H9 (cell line): ENCODE measurements around the gene CCSER2. TPM values are rescaled to one million over a fixed set of nuclear protein-coding genes. Genes with fewer than 3 reads are reported as not detected.

Experiments
- DNase-seq: peaks from one replicate; pipeline ENCODE4 v3.0.0-alpha.2; 2017
- H2AFZ ChIP-seq: one replicate; pipeline ENCODE4 v1.6.1; 2013; ENCODE audit warnings: mild to moderate bottlenecking, low read length, control low read depth, moderate library complexity
- H2AK5ac ChIP-seq: 2 replicates; pipeline ENCODE4 v1.6.1; 2013; ENCODE audit warnings: low read length, control low read depth, mixed read lengths; ENCODE audit not compliant: insufficient read length
- H2BK120ac ChIP-seq: one replicate; pipeline ENCODE4 v1.6.1; 2013; ENCODE audit warnings: low read depth, mild to moderate bottlenecking, low read length, control low read depth, inconsistent platforms; ENCODE audit not compliant: poor library complexity, severe bottlenecking
- H2BK12ac ChIP-seq: 2 replicates; pipeline ENCODE4 v1.6.1; 2013; ENCODE audit warnings: low read length, control low read depth, mixed read lengths, low read depth; ENCODE audit not compliant: insufficient read length
- H2BK15ac ChIP-seq: 2 replicates; pipeline ENCODE4 v1.6.1; 2013; ENCODE audit warnings: low read depth, low read length, control low read depth
- H2BK20ac ChIP-seq: one replicate; pipeline ENCODE4 v1.6.1; 2013; ENCODE audit warnings: low read depth, mild to moderate bottlenecking, low read length, control low read depth, inconsistent platforms; ENCODE audit not compliant: poor library complexity, severe bottlenecking
- H2BK5ac ChIP-seq: 2 replicates; pipeline ENCODE4 v1.6.1; 2013; ENCODE audit warnings: low read length, control low read depth, mixed read lengths; ENCODE audit not compliant: insufficient read length
- H3K14ac ChIP-seq: 2 replicates; pipeline ENCODE4 v1.6.1; 2013; ENCODE audit warnings: low read length, control low read depth; ENCODE audit not compliant: insufficient read depth
- H3K18ac ChIP-seq: 2 replicates; pipeline ENCODE4 v1.6.1; 2013; ENCODE audit warnings: low read depth, mild to moderate bottlenecking, mixed read lengths, low read length, control low read depth; ENCODE audit not compliant: insufficient read length
- H3K23ac ChIP-seq: 2 replicates; pipeline ENCODE4 v1.6.1; 2013; ENCODE audit warnings: low read length, control low read depth, mixed read lengths, low read depth; ENCODE audit not compliant: insufficient read length
- H3K23me2 ChIP-seq: 2 replicates; pipeline ENCODE4 v1.6.1; 2013; ENCODE audit warnings: low read depth, mild to moderate bottlenecking, mixed read lengths, low read length, control low read depth; ENCODE audit not compliant: insufficient read length, poor library complexity, severe bottlenecking
- H3K27ac ChIP-seq: 2 replicates; pipeline ENCODE4 v1.5.1; 2013; ENCODE audit warnings: low read length, control low read depth, mixed read lengths, low read depth; ENCODE audit not compliant: insufficient read length
- H3K27me3 ChIP-seq: 2 replicates; pipeline ENCODE4 v1.6.1; 2013; ENCODE audit warnings: low read length, control low read depth, inconsistent platforms; ENCODE audit not compliant: insufficient read depth
- H3K4ac ChIP-seq: 2 replicates; pipeline ENCODE4 v1.6.1; 2013; ENCODE audit warnings: low read depth, mild to moderate bottlenecking, control low read depth, inconsistent platforms, low read length, moderate library complexity
- H3K4me1 ChIP-seq: 2 replicates; pipeline ENCODE4 v1.6.1; 2013; ENCODE audit warnings: low read length, control low read depth, inconsistent platforms; ENCODE audit not compliant: insufficient read depth
- H3K4me2 ChIP-seq: 2 replicates; pipeline ENCODE4 v1.6.1; 2013; ENCODE audit warnings: low read length, control low read depth, mixed read lengths; ENCODE audit not compliant: insufficient read length, insufficient read depth
- H3K56ac ChIP-seq: 2 replicates; pipeline ENCODE4 v1.6.1; 2013; ENCODE audit warnings: low read depth, mild to moderate bottlenecking, mixed read lengths, low read length, control low read depth; ENCODE audit not compliant: insufficient read length
- H3K79me1 ChIP-seq: 2 replicates; pipeline ENCODE4 v1.6.1; 2013; ENCODE audit warnings: low read depth, mild to moderate bottlenecking, moderate library complexity, low read length, control low read depth, inconsistent platforms; ENCODE audit not compliant: insufficient read depth, poor library complexity, severe bottlenecking
- H3K79me2 ChIP-seq: 2 replicates; pipeline ENCODE4 v1.6.1; 2013; ENCODE audit warnings: low read length, control low read depth, inconsistent platforms; ENCODE audit not compliant: insufficient read depth
- H3K9ac ChIP-seq: 2 replicates; pipeline ENCODE4 v1.6.1; 2013; ENCODE audit warnings: low read length, control low read depth, mixed read lengths; ENCODE audit not compliant: insufficient read length; ENCODE audit errors: extremely low read depth
- H3K9me3 ChIP-seq: one replicate; pipeline ENCODE4 v1.6.1; 2013; ENCODE audit warnings: low read depth, low read length, inconsistent platforms; ENCODE audit not compliant: control insufficient read depth
- H3T11ph ChIP-seq: one replicate; pipeline ENCODE4 v1.6.1; 2013; ENCODE audit warnings: mild to moderate bottlenecking, low read length, control low read depth, inconsistent platforms
- H4K20me1 ChIP-seq: one replicate; pipeline ENCODE4 v1.6.1; 2013; ENCODE audit not compliant: control insufficient read depth, insufficient read length, insufficient read depth
- H4K5ac ChIP-seq: 2 replicates; pipeline ENCODE4 v1.6.1; 2013; ENCODE audit warnings: low read depth, mild to moderate bottlenecking, mixed read lengths, low read length, control low read depth; ENCODE audit not compliant: insufficient read length
- H4K8ac ChIP-seq: replicated peaks from 2 replicates; pipeline ENCODE4 v1.6.1; 2013; ENCODE audit warnings: low read length, control low read depth, mixed read lengths, low read depth; ENCODE audit not compliant: insufficient read length
- H4K91ac ChIP-seq: 2 replicates; pipeline ENCODE4 v1.6.1; 2013; ENCODE audit warnings: low read depth, mild to moderate bottlenecking, moderate library complexity, mixed read lengths, low read length, control low read depth; ENCODE audit not compliant: insufficient read length
- H3K27ac Mint-ChIP-seq, 3 experiments: 2 replicates in 2 of 3; 3 replicates in 1 of 3; pipeline ENCODE4 v1.8.0; 2020 to 2021; ENCODE audit warnings: mixed read lengths in 3 of 3, mild to moderate bottlenecking in 1 of 3, moderate library complexity in 1 of 3
- H3K27me3 Mint-ChIP-seq: 2 replicates; pipeline ENCODE4 v1.8.0; 2021; ENCODE audit warnings: low read depth, mild to moderate bottlenecking, moderate library complexity, mixed read lengths
- H3K36me3 Mint-ChIP-seq, 3 experiments: 2 replicates in 2 of 3; 3 replicates in 1 of 3; pipeline ENCODE4 v1.8.0; 2020 to 2021; ENCODE audit warnings: low read depth in 3 of 3, mixed read lengths in 3 of 3; ENCODE audit not compliant: insufficient read depth in 1 of 3
- H3K4me1 Mint-ChIP-seq, 2 experiments: 2 replicates each; pipeline ENCODE4 v1.8.0; 2020; ENCODE audit warnings: mixed read lengths in 2 of 2
- H3K4me3 Mint-ChIP-seq, 2 experiments: 2 replicates in 1 of 2; 3 replicates in 1 of 2; pipeline ENCODE4 v1.8.0; 2020 to 2021; ENCODE audit warnings: mild to moderate bottlenecking in 2 of 2, mixed read lengths in 2 of 2, moderate library complexity in 1 of 2
- H3K9me3 Mint-ChIP-seq, 2 experiments: 2 replicates in 1 of 2; 3 replicates in 1 of 2; pipeline ENCODE4 v1.8.0; 2020; ENCODE audit warnings: mild to moderate bottlenecking in 2 of 2, mixed read lengths in 2 of 2, moderate library complexity in 1 of 2
- CTCF ChIP-seq: fragments of 200-600 bp; sonication (generic); conservative IDR thresholded peaks from 3 replicates; pipeline ENCODE4 v1.8.0; 2021; ENCODE audit warnings: antibody characterized with exemption, mild to moderate bottlenecking
- WGBS: extraction: QIAGEN DNeasy Blood & Tissue Kit; methylation state at CpG from one replicate; pipeline ENCODE4 v1.1.7; 2013; ENCODE audit warnings: missing lambda C conversion rate, low lambda C conversion rate, mixed read lengths; ENCODE audit not compliant: insufficient read length; ENCODE audit errors: extremely low coverage; 5-methylcytosine and 5-hydroxymethylcytosine counted together
- total RNA-seq: library from RNA; stranded (reverse); gene quantifications from 2 replicates; pipeline ENCODE4 v1.2.1, GENCODE V29; 2021

The CCSER2 gene
- total RNA-seq, 1 experiment from 2014 or later, result 22.2 TPM

- no peaks in the 10 kb centered on the region for H4K20me1 ChIP-seq
- no peak for DNase-seq
- H3K27ac ChIP-seq, result no peak overlapping the region
- peaks cover 4% of the 10 kb centered on the region for H3K27me3 Mint-ChIP-seq
- no peaks in the 10 kb centered on the region for H3K79me2 ChIP-seq
- H3K14ac ChIP-seq, result no peak overlapping the region
- H3K9ac ChIP-seq, result no peak overlapping the region
- H3K4me3 Mint-ChIP-seq, result no peak overlapping the region
- no peak for TF ChIP-seq CTCF
- no peak overlapping the region for H2BK5ac ChIP-seq
- no peak overlapping the region for H3K18ac ChIP-seq
- H3K4me1 Mint-ChIP-seq, result peaks cover 39% of the 10 kb centered on the region in 2 experiments
- no peak overlapping the region for H2BK15ac ChIP-seq
- H3K36me3 Mint-ChIP-seq, result peaks cover 0 to 15% (median 3%) of the 10 kb centered on the region in 3 experiments; a peak in 4 of 7 replicates
- H4K5ac ChIP-seq, result no peak overlapping the region
- no peak overlapping the region for H3T11ph ChIP-seq
- no peak overlapping the region for H2BK20ac ChIP-seq
- no peak overlapping the region for H2AFZ ChIP-seq
- no peak overlapping the region for H3K27ac Mint-ChIP-seq
- H3K79me1 ChIP-seq, result no peaks in the 10 kb centered on the region
- no peak overlapping the region for H3K56ac ChIP-seq
- H3K23me2 ChIP-seq, result no peaks in the 10 kb centered on the region
- no peak overlapping the region for H2AK5ac ChIP-seq
- H3K9me3 Mint-ChIP-seq, result peaks cover 6 to 10% of the 10 kb centered on the region in 2 experiments
- no peak overlapping the region for H3K4ac ChIP-seq
- H2BK120ac ChIP-seq, result no peak overlapping the region
- no peak overlapping the region for H4K8ac ChIP-seq
- H3K27me3 ChIP-seq, result no peaks in the 10 kb centered on the region
- H3K23ac ChIP-seq, result no peak overlapping the region
- WGBS, result no CpG with 5 or more reads among the region's 8 CpGs
- H3K9me3 ChIP-seq, result no peaks in the 10 kb centered on the region
- H3K4me1 ChIP-seq, result no peaks in the 10 kb centered on the region; the same call in 1 of the 2 replicates
- H2BK12ac ChIP-seq, result no peak overlapping the region
- H4K91ac ChIP-seq, result no peak overlapping the region
- no peak overlapping the region for H3K4me2 ChIP-seq
Observed at GRCh38 chr10:84540022-84540616, 211.7 kb downstream of the CCSER2 start.
